Measurements from ENCODE around the gene TOX2.
A peak's percentile ranks its signal among the peaks of the same experiment; 100 is the strongest.

The TOX2 gene

DNA sequence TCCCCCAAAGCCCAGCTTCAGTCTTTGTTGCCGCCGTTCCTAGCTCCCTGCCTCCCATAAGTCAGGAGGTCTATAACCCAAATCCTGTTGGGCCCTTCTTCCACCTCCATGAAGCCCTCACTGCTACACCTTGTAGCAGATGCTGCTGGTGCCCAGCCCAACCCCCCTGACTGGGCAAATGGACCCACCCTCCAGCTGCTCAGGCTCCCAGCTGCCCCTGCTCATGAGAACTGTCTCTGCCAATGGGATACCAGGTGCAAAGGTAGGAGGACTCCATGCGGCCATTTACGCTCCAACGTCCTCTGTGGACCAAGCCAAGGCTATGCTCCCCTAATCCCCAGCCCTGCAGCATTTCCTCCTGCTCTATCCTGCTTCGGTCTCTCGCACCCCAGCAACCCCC, 200.5 kb downstream of the TOX2 start:
- FAIRE-seq (no peak), DNase-seq (ENCODE audit: insufficient read length, low spot score) (no peak)
- TF ChIP-seq PAX5 (IDR thresholded peaks at IDR 0.05; ENCODE audit: insufficient read depth, low read length, severe bottlenecking) (no peak), TAF1 (IDR thresholded peaks at IDR 0.05; ENCODE audit: low read depth, low read length) (no peak), POLR2AphosphoS5 (IDR thresholded peaks at IDR 0.05; ENCODE audit: low read depth, low read length) (no peak), SPI1 (IDR thresholded peaks at IDR 0.05; ENCODE audit: low read depth, low read length) (no peak), POLR2A (IDR thresholded peaks at IDR 0.05; ENCODE audit: low read depth, low read length) (no peak), POU2F2 (IDR thresholded peaks at IDR 0.05; ENCODE audit: low read depth, low read length) (no peak)

DNA sequence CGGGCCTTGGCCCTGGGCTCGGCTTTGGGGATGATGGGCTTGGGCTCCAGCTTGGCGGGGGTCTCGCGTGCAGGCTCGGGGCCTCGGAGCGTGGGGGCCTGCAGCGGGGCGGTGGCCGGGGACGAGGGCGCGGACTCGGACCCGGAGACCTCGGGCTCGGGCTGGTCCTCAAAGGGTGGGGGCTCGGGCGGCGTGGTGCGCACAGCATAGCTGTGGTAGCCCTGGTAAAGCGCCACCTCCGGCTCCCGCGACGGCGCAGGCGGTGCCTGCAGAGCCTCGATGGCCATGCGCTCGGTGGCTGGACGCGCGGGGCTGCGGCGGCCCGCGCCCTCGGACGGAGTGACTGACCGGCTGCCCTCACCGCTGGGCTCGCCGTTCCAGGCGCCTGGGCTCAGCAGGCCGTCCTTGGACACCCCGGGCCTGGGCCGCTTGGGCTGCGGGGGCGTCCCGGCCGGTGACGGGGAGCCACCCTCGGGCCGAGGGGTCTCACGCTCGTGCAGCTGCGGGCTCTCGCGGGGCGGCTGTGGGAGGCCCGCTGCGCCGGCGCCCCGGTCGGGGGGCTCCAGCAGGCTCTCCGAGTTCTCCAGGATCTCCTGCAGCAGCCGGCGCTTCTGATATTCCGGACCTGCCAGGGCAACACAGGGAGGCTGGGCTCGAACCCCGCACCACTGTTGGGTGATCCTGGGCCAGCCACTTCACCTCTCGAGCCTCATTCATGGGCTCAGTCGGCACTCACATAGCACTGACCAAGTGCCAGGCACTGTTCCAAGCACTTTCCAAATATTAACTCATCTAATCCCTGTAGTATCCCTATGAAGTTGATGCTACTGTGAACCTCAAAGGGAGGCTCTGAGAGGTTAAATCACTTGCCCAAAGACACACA, 201.4 kb downstream of the TOX2 start:
- TF ChIP-seq SPI1 (IDR thresholded peaks at IDR 0.05; ENCODE audit: low read depth, low read length) (no peak), TAF1 (IDR thresholded peaks at IDR 0.05; ENCODE audit: low read depth, low read length) (no peak), PAX5 (IDR thresholded peaks at IDR 0.05; ENCODE audit: insufficient read depth, low read length, severe bottlenecking) (no peak), POLR2A (IDR thresholded peaks at IDR 0.05; ENCODE audit: low read depth, low read length) (no peak), POU2F2 (IDR thresholded peaks at IDR 0.05; ENCODE audit: low read depth, low read length) (no peak), POLR2AphosphoS5 (IDR thresholded peaks at IDR 0.05; ENCODE audit: low read depth, low read length) (no peak)
- DNase-seq (ENCODE audit: insufficient read length, low spot score) (no peak), FAIRE-seq (peak; percentile 31)

DNA sequence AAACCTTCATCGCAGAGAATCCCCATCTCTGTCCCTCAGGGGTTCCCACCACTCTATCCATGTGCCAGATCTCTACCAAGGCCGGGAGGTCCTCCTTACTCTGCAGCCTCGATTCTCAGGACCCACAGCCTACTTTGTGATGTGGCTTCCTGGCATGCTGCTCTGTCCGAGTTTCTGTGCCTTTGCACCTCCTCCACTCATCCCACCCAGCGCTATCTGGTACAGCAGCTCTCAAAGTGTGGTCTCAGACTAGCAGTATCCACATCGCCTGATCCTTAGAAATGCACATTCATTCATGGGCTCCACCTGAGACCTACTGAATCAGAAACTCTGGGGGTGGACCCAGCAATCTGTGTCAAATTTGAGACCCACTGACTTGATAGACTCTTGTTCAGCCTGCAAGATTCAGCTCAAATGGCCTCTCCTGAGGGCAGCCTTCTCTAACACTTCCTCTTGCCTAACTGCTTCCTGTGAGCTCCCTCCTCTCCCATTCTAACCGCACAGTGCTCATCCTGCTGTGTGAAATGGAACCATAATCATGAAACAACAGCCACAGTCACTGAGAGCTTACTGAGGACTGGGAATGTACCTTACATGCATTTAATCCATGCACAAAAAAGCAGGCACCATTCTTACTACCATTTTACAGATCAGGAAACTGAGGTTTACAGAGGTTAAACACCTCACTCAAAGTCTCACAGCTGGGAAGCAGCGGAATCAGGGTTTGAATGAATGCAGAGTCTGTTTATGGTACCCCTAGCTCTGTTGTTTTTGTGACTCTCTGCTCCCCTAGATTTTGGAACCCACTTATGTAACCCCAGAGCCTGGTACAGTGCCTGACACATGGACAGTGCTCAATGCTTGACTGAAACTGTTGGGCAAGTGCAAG, 202.9 kb downstream of the TOX2 start:
- FAIRE-seq, result no peak
- no peak for DNase-seq (ENCODE audit: insufficient read length, low spot score)
- TF ChIP-seq POLR2AphosphoS5 (IDR thresholded peaks at IDR 0.05; ENCODE audit: low read depth, low read length), result no peak
- TF ChIP-seq TAF1 (IDR thresholded peaks at IDR 0.05; ENCODE audit: low read depth, low read length), result no peak
- no peak for TF ChIP-seq POU2F2 (IDR thresholded peaks at IDR 0.05; ENCODE audit: low read depth, low read length)
- no peak for TF ChIP-seq PAX5 (IDR thresholded peaks at IDR 0.05; ENCODE audit: insufficient read depth, low read length, severe bottlenecking)
- no peak for TF ChIP-seq SPI1 (IDR thresholded peaks at IDR 0.05; ENCODE audit: low read depth, low read length)
- TF ChIP-seq POLR2A (IDR thresholded peaks at IDR 0.05; ENCODE audit: low read depth, low read length), result no peak

DNA sequence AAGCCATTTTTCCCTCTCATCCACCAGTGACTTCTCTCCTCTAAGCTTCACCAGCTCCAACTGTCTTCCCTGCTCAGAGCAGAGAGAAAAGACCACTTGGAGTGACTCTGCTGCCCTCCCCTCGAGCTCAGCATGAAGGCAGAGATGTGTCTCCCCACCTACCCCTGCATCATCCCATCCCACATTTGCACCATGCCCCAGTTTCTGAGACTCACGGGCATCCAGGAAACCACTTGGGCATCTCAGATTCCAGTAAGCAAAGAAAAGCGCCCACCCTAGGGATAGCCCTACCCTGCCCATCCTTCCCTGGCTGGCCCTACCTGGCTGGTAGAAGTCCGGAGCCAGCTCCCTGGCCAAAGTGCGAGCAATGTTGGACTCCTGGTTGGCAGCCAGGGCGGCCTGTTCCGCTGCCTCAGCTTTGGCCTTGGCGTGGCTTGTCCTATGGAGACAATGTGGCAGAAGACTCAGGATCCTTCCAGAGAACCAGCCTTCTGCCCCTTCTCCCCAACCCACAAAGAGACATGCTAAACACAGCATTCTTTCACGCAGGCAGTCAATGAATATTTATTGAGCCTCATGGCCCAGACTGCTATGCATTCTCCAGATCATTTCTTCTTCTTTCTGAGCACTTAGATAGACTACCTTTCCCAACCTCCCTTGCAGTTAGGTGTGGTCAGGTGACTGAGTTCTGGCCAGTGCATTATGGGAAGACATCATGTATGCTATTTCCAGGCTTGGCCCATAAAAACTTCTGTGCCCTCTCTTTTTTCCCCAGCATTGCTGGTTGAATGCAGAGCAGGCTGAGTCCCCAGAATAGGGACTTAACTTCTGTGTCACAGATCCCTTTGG, 203.8 kb downstream of the TOX2 start:
- TF ChIP-seq SPI1 (IDR thresholded peaks at IDR 0.05; ENCODE audit: low read depth, low read length) (no peak), POU2F2 (IDR thresholded peaks at IDR 0.05; ENCODE audit: low read depth, low read length) (no peak), PAX5 (IDR thresholded peaks at IDR 0.05; ENCODE audit: insufficient read depth, low read length, severe bottlenecking) (no peak), TAF1 (IDR thresholded peaks at IDR 0.05; ENCODE audit: low read depth, low read length) (no peak), POLR2A (IDR thresholded peaks at IDR 0.05; ENCODE audit: low read depth, low read length) (no peak), POLR2AphosphoS5 (IDR thresholded peaks at IDR 0.05; ENCODE audit: low read depth, low read length) (no peak)
- no peak for FAIRE-seq
- no peak for DNase-seq (ENCODE audit: insufficient read length, low spot score)

All from GM12891 (cell line).